AG08396 (cell line): Measurements from ENCODE around the gene MIEF1.

Experiments used
- DNase-seq: peaks from one replicate; pipeline ENCODE4 v3.0.0; 2012; ENCODE audit warnings: low spot score, mixed read lengths

Gene MIEF1

GRCh38 chr22:39502109-39502788 lies at the start of gene MIEF1:
MIEF1 (plus strand) TSS chr22:39502290; CDS start chr22:39511295, 9,005 bp downstream.
- peak; percentile 95 for DNase-seq

- DNase-seq: no peak
These were observed 49.4 kb upstream of the MIEF1 start for GRCh38 chr22:39452740-39453040.

- DNase-seq: no peak
These were observed 48.2 kb upstream of the MIEF1 start for GRCh38 chr22:39453765-39454378.

- no peak for DNase-seq
These were observed 47.7 kb upstream of the MIEF1 start for GRCh38 chr22:39454385-39454871.

GRCh38 chr22:39456522-39457197 lies 45.4 kb upstream of the MIEF1 start, which contains the start of gene MGAT3:
MGAT3 (plus strand) TSS chr22:39457012; CDS start chr22:39487348, 30,336 bp downstream.
- DNase-seq: peak; percentile 39

GRCh38 chr22:39457198-39457555 lies 44.9 kb upstream of the MIEF1 start:
- peak; percentile 40 for DNase-seq

GRCh38 chr22:39457556-39458443 lies 44.3 kb upstream of the MIEF1 start:
- DNase-seq: no peak

- no peak for DNase-seq
These were observed 43.5 kb upstream of the MIEF1 start for GRCh38 chr22:39458444-39459083.

- DNase-seq: no peak
These were observed 42.4 kb upstream of the MIEF1 start for GRCh38 chr22:39459681-39460080.

GRCh38 chr22:39462443-39463221 lies 39.5 kb upstream of the MIEF1 start:
- DNase-seq: no peak

GRCh38 chr22:39463277-39463676 lies 38.8 kb upstream of the MIEF1 start:
- no peak for DNase-seq

- peak; percentile 26 for DNase-seq
These were observed 38.1 kb upstream of the MIEF1 start for GRCh38 chr22:39463931-39464390.

GRCh38 chr22:39466228-39467006 lies 35.7 kb upstream of the MIEF1 start:
- no peak for DNase-seq

- no peak for DNase-seq
These were observed 34.6 kb upstream of the MIEF1 start for GRCh38 chr22:39467390-39467895.

GRCh38 chr22:39468487-39469325 lies 33.4 kb upstream of the MIEF1 start:
- DNase-seq: no peak

GRCh38 chr22:39469326-39469680 lies 32.8 kb upstream of the MIEF1 start:
- DNase-seq: no peak

- no peak for DNase-seq
These were observed 32.2 kb upstream of the MIEF1 start for GRCh38 chr22:39469681-39470450.
